SHP77 (cell line): Measurements from ENCODE around the gene SLC22A31.

Source experiments
- DNase-seq, 2 experiments: peaks; one replicate each; lab custom pipeline; 2025; lab: John Stamatoyannopoulos, UW

SLC22A31 gene

GRCh38 chr16:89149386-89149785 lies 51.0 kb downstream of the SLC22A31 start:
- no peak for DNase-seq

- DNase-seq = no peak
Observed at GRCh38 chr16:89147085-89147817, 53.1 kb downstream of the SLC22A31 start.

- DNase-seq = no peak
Observed at GRCh38 chr16:89146211-89147005, 53.9 kb downstream of the SLC22A31 start.
